Stimulated activated CD8-positive, alpha-beta memory T cell treated with anti-CD3 and anti-CD28 coated beads, Interleukin-4, amount 100 ng/mL, for 48 hours (primary cell): Measurements from ENCODE around the gene GRHPR.

Source experiments
- DNase-seq: peaks from one replicate; pipeline ENCODE4 v3.0.0-alpha.2; 2020

The GRHPR gene

GRCh38 chr9:37399336-37399735 lies 23.2 kb upstream of the GRHPR start:
- no peak for DNase-seq

GRCh38 chr9:37404590-37404989 lies 17.9 kb upstream of the GRHPR start:
- no peak for DNase-seq

- DNase-seq: no peak
These were observed 17.1 kb upstream of the GRHPR start for GRCh38 chr9:37405350-37405749.

- no peak for DNase-seq
These were observed 16.6 kb upstream of the GRHPR start for GRCh38 chr9:37405764-37406380.

- no peak for DNase-seq
These were observed 15.7 kb upstream of the GRHPR start for GRCh38 chr9:37406603-37407401.

GRCh38 chr9:37407468-37407867 lies 15.0 kb upstream of the GRHPR start:
- DNase-seq: no peak

GRCh38 chr9:37408933-37409710 lies 13.4 kb upstream of the GRHPR start:
- peak; percentile 83 for DNase-seq

GRCh38 chr9:37410354-37410861 lies 12.1 kb upstream of the GRHPR start:
- DNase-seq: no peak

- peak; percentile 65 for DNase-seq
These were observed 11.3 kb upstream of the GRHPR start for GRCh38 chr9:37410969-37411785.

- no peak for DNase-seq
These were observed 9.9 kb upstream of the GRHPR start for GRCh38 chr9:37412431-37413151.

GRCh38 chr9:37413311-37413710 lies 9.2 kb upstream of the GRHPR start:
- DNase-seq: no peak

GRCh38 chr9:37414503-37414943 lies 8.0 kb upstream of the GRHPR start:
- DNase-seq: no peak

GRCh38 chr9:37415011-37415719 lies 7.3 kb upstream of the GRHPR start:
- DNase-seq: peak; percentile 89

- DNase-seq: no peak
These were observed 5.2 kb upstream of the GRHPR start for GRCh38 chr9:37417252-37417803.

- no peak for DNase-seq
These were observed 4.5 kb upstream of the GRHPR start for GRCh38 chr9:37417857-37418618.

- no peak for DNase-seq
These were observed 3.3 kb upstream of the GRHPR start for GRCh38 chr9:37419204-37419603.

- DNase-seq: no peak
These were observed 2.0 kb upstream of the GRHPR start for GRCh38 chr9:37420271-37421215.

- no peak for DNase-seq
These were observed 595 bp upstream of the GRHPR start for GRCh38 chr9:37421914-37422288.

- DNase-seq: no peak
These were observed 1.0 kb downstream of the GRHPR start for GRCh38 chr9:37423508-37423907.
